Body of pancreas (tissue), 4 donors: Measurements from ENCODE around the gene PCSK5.

Experiments
- CTCF ChIP-seq, 7 experiments: fragments of 450-650 bp in 4 of 7; fragments of 200-600 bp in 3 of 7; sonication (generic) in 3 of 7; IDR thresholded peaks; one replicate each; pipeline ENCODE4 v1.5.1; 2016 to 2019; ENCODE audit warnings: antibody characterized with exemption in 7 of 7
- POLR2A ChIP-seq, 3 donors: fragments of 450-650 bp; IDR thresholded peaks; one replicate each; pipeline ENCODE4 v1.6.1; 2016; ENCODE audit warnings: antibody characterized with exemption in 3 of 3, mild to moderate bottlenecking in 2 of 3

GRCh38 chr9:76101947-76102346 lies 211.5 kb downstream of the PCSK5 start:
- TF ChIP-seq POLR2A (IDR thresholded peaks at IDR 0.05) (no peak), CTCF (IDR thresholded peaks at IDR 0.05) (no peak)
